SIG-M5 treated with dmso at 0.1 percent for 504 hours (cell line): ENCODE results near the gene TP53BP2.

Experiments used
- DNase-seq: peaks from one replicate; lab custom pipeline; 2025; ENCODE audit not compliant: unreplicated experiment; lab: John Stamatoyannopoulos, UW

The TP53BP2 gene

DNA sequence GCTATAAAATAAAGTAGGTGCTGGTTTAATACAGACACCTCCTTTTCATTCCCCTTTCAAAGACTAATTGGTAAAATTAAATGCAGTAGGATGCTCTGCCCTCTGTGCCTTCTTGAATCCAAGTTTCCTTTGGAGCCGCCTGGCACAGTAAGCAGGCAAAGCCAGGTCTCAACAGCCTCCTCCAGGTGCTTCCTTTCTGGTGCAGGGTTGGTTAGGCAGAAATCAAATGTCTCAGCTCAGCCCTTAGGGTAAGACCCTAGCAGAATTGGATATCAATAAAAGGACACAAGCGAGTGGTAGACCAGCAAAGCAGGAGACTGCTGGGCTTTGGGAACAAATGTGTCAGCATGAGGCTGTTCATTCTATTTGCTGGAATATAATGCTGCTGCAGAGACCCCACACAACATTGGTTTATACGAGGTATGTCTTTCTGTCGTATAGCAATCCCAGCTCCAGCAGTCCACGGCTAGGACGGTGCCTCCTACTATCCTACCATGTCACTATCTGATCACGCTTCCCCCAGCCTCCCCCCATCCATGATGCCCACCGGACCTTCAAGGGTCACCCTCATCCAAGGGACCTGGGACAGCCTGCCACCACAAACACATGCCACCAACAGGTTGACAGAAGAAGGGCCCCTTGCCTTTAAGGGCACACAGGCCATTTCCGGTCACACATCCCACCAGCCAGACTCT, 75.0 kb downstream of the TP53BP2 start:
- DNase-seq, result no peak

DNA sequence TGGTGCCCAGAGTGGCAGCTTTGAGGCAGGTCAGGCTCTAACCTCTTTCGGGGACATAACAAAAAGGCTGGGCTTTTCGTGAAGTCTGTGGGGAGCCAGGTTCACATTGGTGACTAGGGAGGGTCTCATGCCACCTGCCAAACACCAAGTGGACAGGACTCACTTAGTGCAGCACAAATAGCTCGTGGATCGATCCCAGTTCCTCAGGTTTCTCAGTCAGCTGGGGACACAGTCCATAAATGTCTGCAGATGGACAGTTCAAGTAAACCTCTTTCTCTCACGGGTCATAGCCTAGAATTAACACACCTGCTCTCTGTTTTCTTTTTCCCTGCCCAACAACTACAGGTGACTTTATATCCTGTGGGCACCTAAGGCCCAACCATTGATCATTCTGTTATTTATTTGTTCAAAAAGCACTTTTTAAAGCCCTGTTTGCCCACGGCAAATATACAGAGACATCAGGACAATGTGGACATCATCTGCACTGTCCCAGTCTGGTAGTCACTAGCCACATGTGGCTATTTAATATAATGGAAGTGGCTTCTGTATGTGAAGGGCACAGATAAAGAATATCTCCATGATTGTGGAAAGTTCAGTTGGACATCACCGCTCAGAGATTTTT, 79.9 kb downstream of the TP53BP2 start:
- DNase-seq, result no peak

DNA sequence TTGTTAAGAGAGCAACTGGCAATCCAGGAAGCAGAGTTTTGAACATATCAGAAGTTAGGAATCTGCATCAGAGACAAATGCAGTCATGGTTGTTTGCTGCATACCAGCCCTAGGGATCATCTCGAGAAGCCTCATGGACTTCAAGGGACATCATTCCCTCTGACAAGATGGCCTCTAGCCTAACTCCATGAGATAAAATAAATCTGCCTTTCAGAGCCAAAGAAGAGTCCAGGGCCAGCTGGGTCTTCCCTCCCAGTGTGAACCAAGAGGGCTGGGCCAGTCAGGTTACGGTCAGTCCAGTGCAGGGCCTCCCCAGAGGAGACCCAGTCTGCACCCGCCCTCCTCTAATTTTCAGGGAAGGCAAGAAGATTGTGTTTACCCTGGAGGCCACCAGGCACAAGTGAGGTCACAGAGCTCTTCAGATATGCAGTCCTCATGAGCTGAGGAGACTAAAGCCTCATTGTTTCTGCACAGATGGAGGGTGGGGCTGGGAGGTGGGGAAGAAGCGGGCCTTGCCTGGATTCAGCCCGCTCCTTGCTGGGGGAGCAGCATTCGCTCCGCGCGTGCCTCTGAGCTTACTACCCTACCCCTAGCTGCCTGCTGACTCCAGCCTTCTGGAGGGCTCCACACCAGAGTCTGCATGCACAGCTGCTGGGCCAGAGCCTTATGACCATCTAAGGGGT, 80.6 kb downstream of the TP53BP2 start:
- DNase-seq, result no peak

DNA sequence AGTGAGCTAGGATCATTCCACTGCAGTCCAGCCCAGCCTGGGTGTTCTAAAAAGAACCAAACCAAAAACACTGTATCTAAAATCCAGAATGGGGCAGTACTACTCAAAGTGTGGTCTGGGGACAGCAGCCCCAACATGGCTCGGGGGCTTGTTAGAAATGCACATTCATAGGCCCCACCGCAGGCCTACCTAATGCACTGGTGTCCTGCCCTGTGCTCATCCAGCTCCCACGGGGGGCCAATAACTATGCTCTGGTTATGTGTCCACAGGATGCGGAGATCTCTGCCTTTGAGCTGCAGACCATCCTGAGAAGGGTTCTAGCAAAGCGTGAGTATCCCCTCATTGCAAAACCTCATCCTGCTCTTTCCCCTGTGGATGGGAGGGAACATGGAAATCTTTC, 81.9 kb downstream of the TP53BP2 start:
- no peak for DNase-seq

DNA sequence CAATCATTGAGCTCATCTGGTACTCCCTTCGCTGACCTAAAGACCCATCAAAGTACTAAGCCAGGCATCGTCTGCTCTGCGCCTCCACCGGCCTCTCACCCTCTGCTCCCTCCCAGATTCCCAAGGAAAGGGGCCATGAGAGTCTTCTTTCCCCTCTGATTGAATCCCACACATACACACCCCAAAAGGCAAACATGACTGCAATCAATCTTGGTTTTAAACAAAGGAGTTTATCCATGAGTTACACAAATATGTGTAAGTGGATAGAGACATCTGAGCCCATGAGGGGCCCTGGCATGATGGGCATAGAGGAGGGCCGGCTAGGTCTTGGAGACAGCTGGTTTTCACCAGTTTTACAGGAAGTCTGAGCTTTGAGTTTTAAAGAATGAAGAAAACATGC, 82.5 kb downstream of the TP53BP2 start:
- DNase-seq, result no peak

DNA sequence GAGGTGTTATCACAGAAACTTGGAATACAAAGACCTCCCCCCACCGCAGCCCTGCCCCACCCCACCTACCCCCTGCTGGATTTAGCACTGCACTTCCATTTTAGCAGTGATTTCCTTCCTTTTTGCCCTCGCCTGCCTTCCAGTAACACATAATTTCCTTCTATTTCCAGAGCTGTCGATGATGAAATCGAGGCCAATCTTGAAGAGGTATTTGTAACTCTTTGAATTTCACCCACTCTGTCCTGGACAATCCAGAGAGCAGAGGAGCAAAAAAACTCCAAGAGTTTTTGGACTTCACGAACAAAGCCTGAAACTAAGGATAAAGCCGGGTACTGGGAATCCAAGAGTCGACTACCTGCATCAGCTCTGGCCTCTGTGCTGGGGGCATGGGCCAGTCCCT, 84.3 kb downstream of the TP53BP2 start:
- no peak for DNase-seq

DNA sequence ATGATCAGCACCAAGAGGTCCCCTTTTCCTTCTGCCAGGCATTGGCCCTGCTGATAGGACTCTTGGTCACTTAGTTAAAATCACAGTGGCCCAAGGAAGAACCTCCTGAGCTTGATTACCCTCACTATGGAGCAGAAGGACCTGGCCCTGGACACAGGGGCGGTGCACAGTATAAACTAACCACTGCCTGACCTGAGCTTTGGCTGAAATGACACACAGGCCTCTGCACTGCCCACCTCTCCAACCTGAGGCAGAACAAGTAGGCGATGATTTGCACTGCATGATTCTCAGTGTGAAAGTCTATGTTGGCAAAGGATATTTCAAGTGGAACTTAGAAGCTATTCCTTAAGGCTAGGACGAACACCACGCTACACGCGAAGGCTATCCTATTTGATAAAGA, 84.9 kb downstream of the TP53BP2 start:
- no peak for DNase-seq

DNA sequence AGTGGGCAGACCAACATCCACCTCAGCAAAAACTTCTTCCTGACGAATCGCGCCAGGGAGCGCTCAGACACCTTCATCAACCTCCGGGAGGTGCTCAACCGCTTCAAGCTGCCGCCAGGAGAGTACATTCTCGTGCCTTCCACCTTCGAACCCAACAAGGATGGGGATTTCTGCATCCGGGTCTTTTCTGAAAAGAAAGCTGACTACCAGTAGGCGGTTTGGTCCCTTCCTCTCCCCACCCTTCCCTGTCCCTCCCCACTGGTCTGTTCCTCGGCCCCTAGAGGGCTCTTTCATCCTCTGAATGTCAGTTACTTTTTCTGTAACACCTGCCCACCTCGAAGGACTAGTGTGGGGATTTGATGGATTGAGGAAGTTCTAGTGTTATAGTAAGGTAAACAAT, 86.5 kb downstream of the TP53BP2 start:
- DNase-seq, result no peak

DNA sequence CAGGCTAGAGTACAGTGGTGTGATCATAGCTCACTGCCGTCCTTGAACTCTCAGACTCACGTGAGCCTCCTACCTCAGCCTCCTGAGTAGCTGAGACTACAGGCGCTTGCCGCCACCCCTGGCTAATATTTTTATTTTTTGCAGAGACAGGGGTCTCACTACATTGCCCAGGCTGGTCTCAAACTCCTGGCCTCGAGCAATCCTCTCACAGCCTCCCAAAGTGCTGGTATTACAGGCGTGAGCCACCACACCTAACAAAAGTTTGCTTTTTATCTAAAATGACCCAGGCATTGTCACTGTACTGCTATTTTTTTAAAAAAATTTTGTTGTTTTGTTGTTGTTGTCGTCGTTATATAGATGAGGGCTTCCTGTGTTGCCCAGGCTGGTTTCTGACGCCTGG, 87.0 kb downstream of the TP53BP2 start:
- DNase-seq, result no peak

DNA sequence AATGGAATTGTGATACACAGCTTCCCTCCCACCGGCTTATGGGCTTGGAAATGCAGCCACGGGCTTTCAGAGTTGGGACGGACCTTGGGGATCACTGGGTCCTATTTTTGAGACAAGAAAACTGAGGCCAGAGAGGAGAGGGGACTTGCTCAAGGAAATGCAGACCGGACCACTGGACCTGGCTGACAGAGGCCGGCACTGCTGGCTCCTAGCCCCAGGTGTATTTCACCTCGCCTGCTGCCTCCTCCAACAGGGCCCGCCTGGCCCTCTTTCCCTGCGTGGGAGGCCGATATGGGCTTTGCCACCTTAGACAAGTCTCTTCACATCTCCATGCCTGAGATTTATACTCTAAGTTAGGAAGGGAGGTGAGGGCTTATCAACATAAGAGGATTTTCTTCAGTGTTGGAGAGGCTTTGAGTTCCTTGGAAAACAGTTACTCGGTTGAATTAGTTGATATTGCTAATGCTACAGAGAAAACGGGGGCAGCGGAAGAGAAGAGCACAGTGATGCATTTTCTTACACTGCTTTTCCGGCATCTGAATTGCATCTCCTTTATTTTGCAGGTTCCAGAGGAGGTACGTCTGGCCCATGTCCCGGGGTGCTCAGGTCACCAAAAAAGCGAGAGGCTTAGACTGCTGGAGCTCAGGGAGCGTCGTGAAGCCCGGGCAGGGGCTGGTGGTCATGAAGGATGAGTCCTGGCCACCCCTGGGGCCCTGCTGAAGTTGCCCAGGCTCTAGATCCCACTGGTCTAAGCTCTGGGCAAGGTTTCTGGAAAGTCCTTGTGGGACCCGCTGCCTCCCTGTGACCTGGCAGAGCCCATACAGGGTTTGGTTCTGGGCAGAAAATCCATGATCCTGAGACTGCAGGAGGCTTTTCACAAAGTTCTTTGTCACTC, 88.7 kb downstream of the TP53BP2 start:
- no peak for DNase-seq

DNA sequence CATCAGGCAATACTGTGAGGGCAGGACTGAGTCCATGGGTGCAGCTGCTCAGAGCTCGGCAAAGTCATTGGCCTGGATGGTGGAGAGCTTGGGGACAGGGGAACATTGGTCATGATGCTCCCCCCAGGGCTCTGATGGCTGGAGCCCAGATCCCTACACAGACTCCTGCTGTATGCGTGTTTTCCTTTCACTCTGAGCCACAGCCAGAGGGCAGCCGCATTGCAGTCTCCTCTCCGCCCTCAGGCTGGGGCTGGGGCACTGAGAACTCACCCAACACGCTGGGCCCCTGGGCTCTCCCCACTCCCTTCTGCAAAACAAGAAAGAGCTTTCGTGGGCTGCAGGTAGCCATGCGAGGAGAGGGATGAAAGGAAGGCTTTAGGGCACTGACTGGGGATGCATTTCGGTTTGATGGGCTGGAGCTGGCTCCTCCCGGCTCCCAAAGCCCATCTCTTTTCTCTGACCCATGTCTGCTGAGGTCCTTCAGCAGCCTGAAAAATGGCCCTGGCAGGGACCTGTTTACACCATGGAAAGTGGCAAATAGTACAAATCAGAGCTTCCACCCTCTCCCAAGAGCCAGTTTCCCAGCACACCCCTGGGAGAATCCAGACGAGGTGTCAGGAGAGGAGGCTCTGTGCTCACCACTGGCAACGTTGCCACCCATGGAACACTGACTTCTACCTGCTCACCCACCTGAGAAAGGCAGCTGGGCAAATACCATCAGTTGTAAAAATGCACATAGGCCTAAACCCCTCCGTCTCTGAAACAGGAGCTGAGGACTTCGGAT, 89.6 kb downstream of the TP53BP2 start:
- DNase-seq, result no peak

DNA sequence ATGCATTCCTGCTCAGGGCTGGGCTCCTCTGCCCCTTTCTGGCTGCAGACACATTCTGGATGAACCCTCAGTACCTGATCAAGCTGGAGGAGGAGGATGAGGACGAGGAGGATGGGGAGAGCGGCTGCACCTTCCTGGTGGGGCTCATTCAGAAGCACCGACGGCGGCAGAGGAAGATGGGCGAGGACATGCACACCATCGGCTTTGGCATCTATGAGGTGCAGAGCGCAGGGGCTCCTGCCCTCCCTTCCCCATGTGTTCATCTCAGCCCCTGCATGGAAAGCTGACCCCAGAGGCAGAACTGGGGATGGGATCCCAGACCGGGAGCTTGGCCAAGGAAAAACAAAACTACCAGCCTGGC, 90.3 kb downstream of the TP53BP2 start:
- DNase-seq, result no peak

DNA sequence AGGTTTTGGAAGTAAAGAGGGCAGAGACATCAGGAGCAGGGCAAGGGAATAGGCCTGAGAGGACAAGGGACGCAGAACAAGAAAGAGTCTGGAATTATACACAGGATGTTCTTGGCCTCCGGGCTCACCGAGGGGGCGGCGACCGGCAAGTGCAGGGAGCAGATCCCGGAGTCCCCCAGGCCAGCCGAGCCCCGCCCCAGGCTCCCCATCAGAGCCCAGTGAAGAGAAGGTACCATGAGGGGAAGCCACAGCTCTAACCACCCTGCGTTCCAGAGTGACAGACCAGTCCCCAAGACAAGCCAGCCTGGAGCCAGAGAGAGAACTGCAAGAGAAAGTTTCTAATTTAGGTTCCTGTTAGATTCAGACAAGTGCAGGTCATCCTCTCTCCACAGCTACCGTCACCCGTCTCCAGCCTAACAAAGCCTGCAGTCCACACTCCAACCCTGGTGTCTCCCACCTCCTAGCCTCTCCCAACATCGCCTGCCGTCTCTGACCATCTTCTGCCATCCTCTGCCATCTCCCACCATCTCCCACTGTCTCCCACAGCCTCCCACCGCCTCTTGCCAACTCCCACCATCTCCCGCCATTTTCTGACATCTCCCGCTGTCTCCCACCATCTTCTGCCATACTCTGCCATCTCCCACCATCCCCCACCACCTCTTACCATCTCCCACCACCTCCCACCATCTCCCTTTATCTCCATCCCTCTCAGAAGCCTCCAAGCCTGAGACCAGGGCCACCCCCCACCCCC, 90.9 kb downstream of the TP53BP2 start:
- no peak for DNase-seq

DNA sequence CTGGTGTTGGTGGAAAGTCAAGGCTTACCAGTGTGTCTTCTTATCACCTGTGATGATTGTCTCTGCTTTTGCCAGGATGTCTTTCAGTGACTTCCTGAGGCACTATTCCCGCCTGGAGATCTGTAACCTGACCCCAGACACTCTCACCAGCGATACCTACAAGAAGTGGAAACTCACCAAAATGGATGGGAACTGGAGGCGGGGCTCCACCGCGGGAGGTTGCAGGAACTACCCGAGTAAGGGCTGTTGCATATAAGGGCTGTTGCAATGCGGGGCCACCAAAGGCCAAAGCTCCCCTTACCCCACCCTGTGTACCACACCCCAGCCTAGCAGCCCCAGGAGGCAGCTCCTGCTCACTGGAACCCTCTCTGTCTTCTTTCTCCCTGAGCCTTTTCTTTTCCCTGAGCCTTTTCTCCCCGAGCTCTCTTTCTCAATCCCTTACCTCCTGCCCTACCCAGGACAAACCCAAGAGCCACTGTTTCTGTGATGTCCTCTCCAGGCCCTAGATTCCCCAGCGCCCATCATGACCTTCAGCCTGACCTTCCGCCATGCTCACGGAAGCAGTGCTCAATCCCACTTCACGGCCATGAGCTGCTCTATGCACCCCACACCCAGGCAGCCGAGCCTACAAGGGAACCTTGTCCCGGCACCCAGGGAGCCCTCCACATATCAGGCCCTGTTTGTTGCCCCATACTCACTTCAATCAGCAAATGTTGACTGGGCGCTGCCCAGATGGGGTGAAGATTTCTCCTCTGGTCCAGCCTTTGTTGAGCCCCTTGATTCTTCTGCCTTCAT, 92.8 kb downstream of the TP53BP2 start:
- peak; percentile 57 for DNase-seq

DNA sequence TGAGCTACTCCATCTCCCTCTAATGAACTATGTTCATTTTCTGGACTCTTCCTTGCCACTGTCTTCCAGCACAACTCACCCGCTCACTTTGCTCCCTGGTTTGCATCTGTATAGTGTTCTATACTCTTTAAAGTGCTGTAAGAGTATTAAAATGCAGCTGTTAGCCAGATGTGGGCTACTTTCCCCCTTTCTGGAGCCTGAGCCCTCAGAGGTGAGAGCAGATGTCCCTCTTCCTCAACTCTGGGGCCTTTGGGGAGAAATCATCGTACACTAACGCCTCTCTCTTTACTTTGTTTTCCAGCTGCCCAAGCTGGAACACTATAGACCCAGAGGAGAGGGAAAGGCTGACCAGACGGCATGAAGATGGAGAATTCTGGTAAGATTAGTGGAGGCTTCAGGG, 94.1 kb downstream of the TP53BP2 start:
- DNase-seq, result no peak

DNA sequence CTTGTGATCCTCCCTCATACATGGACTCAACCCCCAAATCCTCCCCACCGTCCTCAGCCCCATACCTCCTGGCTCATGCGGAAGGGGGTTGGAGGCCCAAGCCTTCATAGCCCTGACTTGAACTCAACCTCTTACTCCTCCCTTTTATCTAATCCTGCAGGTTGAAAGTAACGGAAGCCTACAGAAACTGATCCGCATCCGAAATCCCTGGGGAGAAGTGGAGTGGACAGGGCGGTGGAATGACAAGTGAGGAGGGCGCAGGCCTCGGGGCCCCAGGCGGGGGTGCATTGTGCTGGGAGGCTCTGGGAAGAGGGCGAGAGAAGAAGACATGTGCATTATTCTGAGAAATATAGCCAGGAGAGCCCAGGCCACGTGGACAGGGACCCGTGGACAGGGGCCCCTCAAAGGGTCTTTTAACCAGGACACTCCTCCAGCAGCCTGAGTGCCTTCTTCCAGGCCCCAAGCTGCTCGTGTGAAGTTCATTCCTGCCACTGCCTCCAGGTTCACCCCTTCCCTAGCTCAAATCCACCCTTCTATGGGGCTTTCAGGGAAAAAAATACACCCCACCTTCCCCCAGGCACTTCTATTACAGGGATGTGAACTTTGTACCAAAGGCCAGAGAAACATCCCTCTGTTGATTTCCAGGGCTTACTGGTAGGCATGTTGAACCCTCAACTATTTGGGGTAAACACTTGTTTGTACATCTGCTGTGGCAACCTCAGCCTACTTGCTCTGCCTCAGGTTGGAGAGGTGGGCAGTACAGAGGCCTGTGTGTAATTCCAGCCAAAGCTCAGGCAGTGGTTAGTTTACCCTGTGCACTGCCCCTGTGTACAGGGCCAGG, 94.8 kb downstream of the TP53BP2 start:
- no peak for DNase-seq

DNA sequence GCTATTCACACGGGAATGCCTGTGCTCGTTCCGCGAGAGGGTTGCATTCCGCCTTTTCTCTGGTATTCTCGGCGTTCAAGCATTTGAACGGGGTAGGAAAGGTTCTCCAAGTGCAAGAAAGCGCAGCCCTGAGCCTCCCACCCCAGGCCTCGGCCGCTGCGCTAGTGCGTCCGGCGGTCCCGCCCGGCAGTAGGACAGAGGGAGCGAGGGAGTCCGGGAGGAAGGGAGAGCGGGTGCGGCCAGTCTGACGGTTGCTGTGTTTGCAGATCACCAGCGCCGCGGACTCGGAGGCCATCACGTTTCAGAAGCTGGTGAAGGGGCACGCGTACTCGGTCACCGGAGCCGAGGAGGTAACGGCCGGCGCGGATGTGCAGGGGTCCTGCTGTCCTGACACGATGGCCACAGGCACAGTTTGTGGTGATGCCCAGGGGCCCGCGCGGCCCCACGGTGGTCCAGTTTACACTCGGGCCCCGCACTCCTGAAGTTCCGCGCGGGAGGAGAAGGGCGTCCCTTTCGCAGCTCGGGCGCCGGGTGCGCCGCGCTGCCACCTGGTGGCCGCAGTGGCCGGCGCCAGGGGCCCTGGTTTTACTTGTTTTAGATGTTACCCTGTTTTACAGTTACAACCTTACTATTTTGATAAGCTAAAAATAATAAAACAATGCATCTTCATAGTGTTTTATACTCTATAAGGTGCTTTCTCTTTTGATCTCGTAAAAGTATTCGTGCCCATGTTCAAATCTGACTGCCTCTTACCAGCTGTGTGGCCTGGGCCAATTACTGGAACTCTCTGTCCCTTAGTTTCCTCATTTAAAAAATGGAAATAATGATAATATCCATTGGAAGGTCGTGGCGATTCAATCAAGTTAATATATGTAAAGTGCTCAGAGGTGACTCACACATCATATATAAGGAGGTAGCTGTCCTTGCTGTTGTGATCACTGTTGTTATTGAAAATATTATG, 96.7 kb downstream of the TP53BP2 start:
- DNase-seq, result peak; percentile 49
